ENCODE results near the gene SEZ6.

SEZ6 gene

DNA sequence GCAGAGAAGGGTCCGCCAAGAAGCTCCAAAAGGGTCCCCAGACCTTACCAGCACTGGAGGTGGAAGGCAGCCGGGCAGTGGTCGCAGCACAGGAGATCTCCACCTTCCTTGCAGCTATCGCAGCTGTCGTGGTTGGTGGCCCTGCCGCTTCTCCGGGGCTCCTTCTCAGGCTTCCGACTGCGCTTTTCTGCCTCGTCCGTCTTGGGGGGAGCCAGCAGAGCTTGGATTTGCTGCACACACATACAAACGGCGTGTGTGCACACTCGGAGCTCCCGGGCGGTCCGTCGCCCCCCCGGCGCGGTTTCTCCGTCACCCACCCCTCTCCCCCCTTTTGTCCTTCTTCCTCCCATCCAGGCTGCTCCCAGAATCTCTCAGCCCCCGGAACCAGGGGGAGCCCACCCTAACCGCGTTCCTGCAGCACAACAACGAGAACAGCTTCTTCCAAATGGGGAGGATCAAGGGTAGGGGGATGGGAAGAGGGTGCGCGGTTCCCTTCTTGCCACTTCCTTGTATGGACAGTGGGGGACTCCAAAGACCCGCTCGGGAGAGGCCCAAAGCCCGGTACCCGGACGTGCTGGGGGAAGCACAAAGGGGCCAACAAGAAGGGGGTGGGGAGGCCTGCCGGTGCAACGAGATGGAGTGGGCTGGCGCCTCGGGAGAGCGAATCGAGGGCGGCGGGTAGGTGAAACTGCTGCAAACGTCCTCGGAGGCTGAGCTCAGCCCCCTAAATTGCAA lies 55.6 kb downstream of the SEZ6 start (continued):
- TF ChIP-seq ZNF324 (tag by site-specific recombination; IDR thresholded peaks at IDR 0.05): 0 out of 2 replicates have a peak, but pooled peaks have one; percentile 59
- TF ChIP-seq ZNF837 (tag by site-specific recombination; IDR thresholded peaks at IDR 0.05): 0 out of 2 replicates have a peak, but pooled peaks have one; percentile 17
- TF ChIP-seq ZNF341 (tag by site-specific recombination; IDR thresholded peaks at IDR 0.05; ENCODE audit: low read depth): peak; percentile 98
- no peak for TF ChIP-seq ZNF350 (tag by site-specific recombination; IDR thresholded peaks at IDR 0.05)
- TF ChIP-seq MEIS1 (CRISPR knock-in tag; IDR thresholded peaks at IDR 0.05; ENCODE audit: borderline replicate concordance): no peak
- peak; percentile 82 for TF ChIP-seq GLIS2 (tag by site-specific recombination; IDR thresholded peaks at IDR 0.05)
- no peak for TF ChIP-seq ZNF248 (tag by site-specific recombination; IDR thresholded peaks at IDR 0.05)
- TF ChIP-seq, protein P1, sequence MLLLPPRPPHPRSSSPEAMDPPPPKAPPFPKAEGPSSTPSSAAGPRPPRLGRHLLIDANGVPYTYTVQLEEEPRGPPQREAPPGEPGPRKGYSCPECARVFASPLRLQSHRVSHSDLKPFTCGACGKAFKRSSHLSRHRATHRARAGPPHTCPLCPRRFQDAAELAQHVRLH (tag by site-specific recombination; IDR thresholded peaks at IDR 0.05): no peak
- no peak for TF ChIP-seq WT1 (tag by site-specific recombination; IDR thresholded peaks at IDR 0.05)
- no peak for TF ChIP-seq ZNF473 (tag by site-specific recombination; IDR thresholded peaks at IDR 0.05)
- no peak for TF ChIP-seq ZNF311 (tag by site-specific recombination; IDR thresholded peaks at IDR 0.05; ENCODE audit: borderline replicate concordance)
- no peak for TF ChIP-seq HOXA7 (CRISPR knock-in tag; IDR thresholded peaks at IDR 0.05; ENCODE audit: borderline replicate concordance)
- TF ChIP-seq ZFP37 (tag by site-specific recombination; IDR thresholded peaks at IDR 0.05): no peak
- TF ChIP-seq TCF7L2 (IDR thresholded peaks at IDR 0.05; ENCODE audit: borderline replicate concordance, low read depth, low read length): no peak
- TF ChIP-seq ZNF10 (tag by site-specific recombination; IDR thresholded peaks at IDR 0.05): no peak
- TF ChIP-seq ZNF654 (tag by site-specific recombination; IDR thresholded peaks at IDR 0.05; ENCODE audit: low read depth): no peak
- no peak for TF ChIP-seq ZNF19 (tag by site-specific recombination; IDR thresholded peaks at IDR 0.05; ENCODE audit: low read depth)
- no peak for TF ChIP-seq ZNF274 (IDR thresholded peaks at IDR 0.05; ENCODE audit: low read length)
- no peak for TF ChIP-seq ZNF274 (tag by site-specific recombination; IDR thresholded peaks at IDR 0.05; ENCODE audit: borderline replicate concordance)
- TF ChIP-seq, protein P2, sequence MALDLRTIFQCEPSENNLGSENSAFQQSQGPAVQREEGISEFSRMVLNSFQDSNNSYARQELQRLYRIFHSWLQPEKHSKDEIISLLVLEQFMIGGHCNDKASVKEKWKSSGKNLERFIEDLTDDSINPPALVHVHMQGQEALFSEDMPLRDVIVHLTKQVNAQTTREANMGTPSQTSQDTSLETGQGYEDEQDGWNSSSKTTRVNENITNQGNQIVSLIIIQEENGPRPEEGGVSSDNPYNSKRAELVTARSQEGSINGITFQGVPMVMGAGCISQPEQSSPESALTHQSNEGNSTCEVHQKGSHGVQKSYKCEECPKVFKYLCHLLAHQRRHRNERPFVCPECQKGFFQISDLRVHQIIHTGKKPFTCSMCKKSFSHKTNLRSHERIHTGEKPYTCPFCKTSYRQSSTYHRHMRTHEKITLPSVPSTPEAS (tag by site-specific recombination; IDR thresholded peaks at IDR 0.05): peak; percentile 96
- TF ChIP-seq ZNF48 (tag by site-specific recombination; IDR thresholded peaks at IDR 0.05): no peak
- TF ChIP-seq ZNF214 (tag by site-specific recombination; IDR thresholded peaks at IDR 0.05; ENCODE audit: borderline replicate concordance): no peak
- TF ChIP-seq GLIS1 (tag by site-specific recombination; IDR thresholded peaks at IDR 0.05): peak; percentile 16; the same call in 1 of the 2 replicates
- TF ChIP-seq EGR2 (tag by site-specific recombination; IDR thresholded peaks at IDR 0.05; ENCODE audit: low read depth): peak; percentile 55
- no peak for TF ChIP-seq ZNF404 (tag by site-specific recombination; IDR thresholded peaks at IDR 0.05)
- TF ChIP-seq, protein P3, sequence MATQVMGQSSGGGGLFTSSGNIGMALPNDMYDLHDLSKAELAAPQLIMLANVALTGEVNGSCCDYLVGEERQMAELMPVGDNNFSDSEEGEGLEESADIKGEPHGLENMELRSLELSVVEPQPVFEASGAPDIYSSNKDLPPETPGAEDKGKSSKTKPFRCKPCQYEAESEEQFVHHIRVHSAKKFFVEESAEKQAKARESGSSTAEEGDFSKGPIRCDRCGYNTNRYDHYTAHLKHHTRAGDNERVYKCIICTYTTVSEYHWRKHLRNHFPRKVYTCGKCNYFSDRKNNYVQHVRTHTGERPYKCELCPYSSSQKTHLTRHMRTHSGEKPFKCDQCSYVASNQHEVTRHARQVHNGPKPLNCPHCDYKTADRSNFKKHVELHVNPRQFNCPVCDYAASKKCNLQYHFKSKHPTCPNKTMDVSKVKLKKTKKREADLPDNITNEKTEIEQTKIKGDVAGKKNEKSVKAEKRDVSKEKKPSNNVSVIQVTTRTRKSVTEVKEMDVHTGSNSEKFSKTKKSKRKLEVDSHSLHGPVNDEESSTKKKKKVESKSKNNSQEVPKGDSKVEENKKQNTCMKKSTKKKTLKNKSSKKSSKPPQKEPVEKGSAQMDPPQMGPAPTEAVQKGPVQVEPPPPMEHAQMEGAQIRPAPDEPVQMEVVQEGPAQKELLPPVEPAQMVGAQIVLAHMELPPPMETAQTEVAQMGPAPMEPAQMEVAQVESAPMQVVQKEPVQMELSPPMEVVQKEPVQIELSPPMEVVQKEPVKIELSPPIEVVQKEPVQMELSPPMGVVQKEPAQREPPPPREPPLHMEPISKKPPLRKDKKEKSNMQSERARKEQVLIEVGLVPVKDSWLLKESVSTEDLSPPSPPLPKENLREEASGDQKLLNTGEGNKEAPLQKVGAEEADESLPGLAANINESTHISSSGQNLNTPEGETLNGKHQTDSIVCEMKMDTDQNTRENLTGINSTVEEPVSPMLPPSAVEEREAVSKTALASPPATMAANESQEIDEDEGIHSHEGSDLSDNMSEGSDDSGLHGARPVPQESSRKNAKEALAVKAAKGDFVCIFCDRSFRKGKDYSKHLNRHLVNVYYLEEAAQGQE (tag by site-specific recombination; IDR thresholded peaks at IDR 0.05): no peak
- no peak for TF ChIP-seq ZNF658 (tag by site-specific recombination; IDR thresholded peaks at IDR 0.05)
- no peak for TF ChIP-seq ZNF112 (tag by site-specific recombination; IDR thresholded peaks at IDR 0.05)
- no peak for TF ChIP-seq GLI4 (tag by site-specific recombination; IDR thresholded peaks at IDR 0.05)
- TF ChIP-seq ZNF558 (tag by site-specific recombination; IDR thresholded peaks at IDR 0.05): no peak
- no peak for TF ChIP-seq ZBTB21 (tag by site-specific recombination; IDR thresholded peaks at IDR 0.05)
- TF ChIP-seq ZNF621 (tag by site-specific recombination; IDR thresholded peaks at IDR 0.05): no peak
- no peak for TF ChIP-seq ZNF239 (tag by site-specific recombination; IDR thresholded peaks at IDR 0.05)
- no peak for TF ChIP-seq ZNF660 (tag by site-specific recombination; IDR thresholded peaks at IDR 0.05)
- TF ChIP-seq ZNF791 (tag by site-specific recombination; IDR thresholded peaks at IDR 0.05): no peak
- TF ChIP-seq, protein P4, sequence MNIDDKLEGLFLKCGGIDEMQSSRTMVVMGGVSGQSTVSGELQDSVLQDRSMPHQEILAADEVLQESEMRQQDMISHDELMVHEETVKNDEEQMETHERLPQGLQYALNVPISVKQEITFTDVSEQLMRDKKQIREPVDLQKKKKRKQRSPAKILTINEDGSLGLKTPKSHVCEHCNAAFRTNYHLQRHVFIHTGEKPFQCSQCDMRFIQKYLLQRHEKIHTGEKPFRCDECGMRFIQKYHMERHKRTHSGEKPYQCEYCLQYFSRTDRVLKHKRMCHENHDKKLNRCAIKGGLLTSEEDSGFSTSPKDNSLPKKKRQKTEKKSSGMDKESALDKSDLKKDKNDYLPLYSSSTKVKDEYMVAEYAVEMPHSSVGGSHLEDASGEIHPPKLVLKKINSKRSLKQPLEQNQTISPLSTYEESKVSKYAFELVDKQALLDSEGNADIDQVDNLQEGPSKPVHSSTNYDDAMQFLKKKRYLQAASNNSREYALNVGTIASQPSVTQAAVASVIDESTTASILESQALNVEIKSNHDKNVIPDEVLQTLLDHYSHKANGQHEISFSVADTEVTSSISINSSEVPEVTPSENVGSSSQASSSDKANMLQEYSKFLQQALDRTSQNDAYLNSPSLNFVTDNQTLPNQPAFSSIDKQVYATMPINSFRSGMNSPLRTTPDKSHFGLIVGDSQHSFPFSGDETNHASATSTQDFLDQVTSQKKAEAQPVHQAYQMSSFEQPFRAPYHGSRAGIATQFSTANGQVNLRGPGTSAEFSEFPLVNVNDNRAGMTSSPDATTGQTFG (tag by site-specific recombination; IDR thresholded peaks at IDR 0.05; ENCODE audit: borderline replicate concordance): no peak
